K562 (cell line): Measurements from ENCODE around the gene PRTN3. TPM values are rescaled to one million over a fixed set of nuclear protein-coding genes. Genes with fewer than 3 reads are reported as not detected.

ENCODE experiments used
- COPS2 ChIP-seq: fragments of 450-650 bp; conservative IDR thresholded peaks from 2 replicates; pipeline ENCODE4 v1.6.1; 2016; ENCODE audit warnings: mild to moderate bottlenecking, moderate library complexity
- CSDE1 ChIP-seq, 2 experiments: fragments of 450-650 bp; IDR thresholded peaks; 2 replicates each; pipeline ENCODE4 v1.6.1; 2016; ENCODE audit warnings: mild to moderate bottlenecking in 1 of 2
- HDAC2 ChIP-seq: fragments of 450-650 bp; IDR thresholded peaks from 2 replicates; pipeline ENCODE4 v1.6.1; 2016; ENCODE audit warnings: mild to moderate bottlenecking
- KLF13 ChIP-seq: fragments of 450-650 bp; IDR thresholded peaks from 2 replicates; pipeline ENCODE4 v1.6.1; 2016; ENCODE audit warnings: missing genetic modification characterization, low read depth, mild to moderate bottlenecking, missing compliant biosample characterization, moderate library complexity, borderline replicate concordance
- MAFK ChIP-seq: IDR thresholded peaks from 2 replicates; pipeline ENCODE4 v1.6.1; 2011; ENCODE audit warnings: low read length, improper control_type of control experiment
- MLX ChIP-seq, 2 experiments: fragments of 450-650 bp in 1 of 2; sonication (generic) in 1 of 2; formaldehyde crosslinking; conservative IDR thresholded peaks; 2 replicates each; pipeline versions ENCODE4 v1.4.0 to v1.8.1; 2020 to 2022; ENCODE audit warnings: mild to moderate bottlenecking in 1 of 2, missing genetic modification reagents in 1 of 2
- NFE2 ChIP-seq: IDR thresholded peaks from 2 replicates; pipeline ENCODE4 v1.6.1; 2014; ENCODE audit warnings: antibody characterized with exemption, low read depth
- NR2F6 ChIP-seq: fragments of 450-650 bp; formaldehyde crosslinking; IDR thresholded peaks from 2 replicates; pipeline ENCODE4 v1.4.0; 2020; ENCODE audit warnings: mild to moderate bottlenecking
- PHB ChIP-seq: fragments of 250-450 bp; sonication (Bioruptor Pico); IDR thresholded peaks from 2 replicates; pipeline ENCODE4 v1.5.0; 2021
- POU5F1 ChIP-seq: fragments of 150-350 bp; IDR thresholded peaks from 2 replicates; pipeline ENCODE4 v1.6.1; 2014; ENCODE audit warnings: borderline replicate concordance, low read length, low read depth, mild to moderate bottlenecking; ENCODE audit not compliant: partially characterized antibody
- RAD21 ChIP-seq, 2 experiments: fragments of 250-450 bp in 1 of 2; fragments of 450-650 bp in 1 of 2; sonication (Bioruptor Pico) in 1 of 2; formaldehyde crosslinking in 1 of 2; IDR thresholded peaks in 1 of 2; conservative IDR thresholded peaks in 1 of 2; 2 replicates each; pipeline versions ENCODE4 v1.4.0 to v1.8.0; 2020 to 2022; ENCODE audit warnings: mild to moderate bottlenecking in 2 of 2, moderate library complexity in 1 of 2
- RCOR1 ChIP-seq, 2 experiments: IDR thresholded peaks; 2 replicates each; pipeline ENCODE4 v1.6.1; 2012; ENCODE audit warnings: low read depth in 2 of 2, low read length in 2 of 2, borderline replicate concordance in 1 of 2, improper control_type of control experiment in 1 of 2
- SMAD1 ChIP-seq: fragments of 150-350 bp; IDR thresholded peaks from 2 replicates; pipeline ENCODE4 v1.6.1; 2014; ENCODE audit warnings: low read length, low read depth; ENCODE audit not compliant: partially characterized antibody
- SRF ChIP-seq, 2 experiments: fragments of 250-450, 450-650 bp in 1 of 2; sonication (Bioruptor Pico) in 1 of 2; sonication (generic) in 1 of 2; formaldehyde crosslinking; IDR thresholded peaks; 2 replicates each; pipeline versions ENCODE4 v1.5.0 to v1.5.1; 2020 to 2022; ENCODE audit warnings: mild to moderate bottlenecking in 1 of 2, missing genetic modification reagents in 1 of 2
- SUPT5H ChIP-seq: fragments of 450-650 bp; IDR thresholded peaks from 2 replicates; pipeline ENCODE4 v1.6.1; 2016
- THRA ChIP-seq: fragments of 450-650 bp; IDR thresholded peaks from 2 replicates; pipeline ENCODE4 v1.6.1; 2017; ENCODE audit warnings: mild to moderate bottlenecking, moderate library complexity
- WHSC1 ChIP-seq: IDR thresholded peaks from one replicate; pipeline ENCODE4 v1.6.1; 2012; ENCODE audit warnings: low read length, control low read depth, inconsistent platforms
- XRCC5 ChIP-seq: fragments of 200-400 bp; formaldehyde crosslinking; IDR thresholded peaks from 2 replicates; pipeline ENCODE4 v1.6.1; 2017; ENCODE audit warnings: low read depth, mild to moderate bottlenecking, low read length
- ZFPM2 ChIP-seq: fragments of 250-450 bp; sonication (Bioruptor Pico); IDR thresholded peaks from 2 replicates; pipeline ENCODE4 v1.5.1; 2022; ENCODE audit warnings: mild to moderate bottlenecking
- ZNF274 ChIP-seq: IDR thresholded peaks from 2 replicates; pipeline ENCODE4 v1.6.1; 2011; ENCODE audit warnings: low read depth, mild to moderate bottlenecking, low read length, moderate library complexity, borderline replicate concordance
- polyA plus RNA-seq, 8 experiments: library from polyadenylated mRNA; depleted of rRNA in 4 of 8; stranded (reverse) in 5 of 8; unstranded in 3 of 8; fragments of >200 nt; fragmentation: Nextera tagmentation in 2 of 8; fragmentation: Illumina TruSeq in 1 of 8; extraction: Ambion mirVana in 2 of 8; extraction: Trizol in 1 of 8; gene quantifications; 2 replicates each; pipeline versions ENCODE4 v1.2.1 to v1.2.3, GENCODE V29; 2011 to 2014; ENCODE audit warnings: inconsistent platforms in 1 of 8, missing spikeins in 1 of 8
- total RNA-seq, 7 experiments: library from RNA; depleted of rRNA in 6 of 7; stranded (reverse); fragments of >200 nt in 6 of 7; fragmentation: Illumina TruSeq in 2 of 7; extraction: Trizol in 2 of 7; gene quantifications; 2 replicates each; pipeline versions ENCODE4 v1.2.1 to v1.2.3, GENCODE V29; 2011 to 2021; ENCODE audit warnings: low replicate concordance in 1 of 7
- TF ChIP-seq, protein P1 (sequence below): sonication (generic); formaldehyde crosslinking; IDR thresholded peaks from 2 replicates; pipeline ENCODE4 v1.8.1; 2023; ENCODE audit warnings: mild to moderate bottlenecking, missing genetic modification reagents, moderate library complexity
- TF ChIP-seq, protein P2 (sequence below): IDR thresholded peaks from 3 replicates; pipeline ENCODE4 v1.6.1; 2011; ENCODE audit warnings: borderline replicate concordance, mild to moderate bottlenecking, moderate library complexity; ENCODE audit not compliant: insufficient read length; ENCODE audit errors: extremely low read depth

The PRTN3 gene
- total and polyA plus RNA-seq, 9 of the 15 experiments (the other 6 are each of a cell fraction or from before 2014, with no cell fraction given) = 0.14 to 0.86 (median 0.43) TPM; not detected in 3

DNA sequence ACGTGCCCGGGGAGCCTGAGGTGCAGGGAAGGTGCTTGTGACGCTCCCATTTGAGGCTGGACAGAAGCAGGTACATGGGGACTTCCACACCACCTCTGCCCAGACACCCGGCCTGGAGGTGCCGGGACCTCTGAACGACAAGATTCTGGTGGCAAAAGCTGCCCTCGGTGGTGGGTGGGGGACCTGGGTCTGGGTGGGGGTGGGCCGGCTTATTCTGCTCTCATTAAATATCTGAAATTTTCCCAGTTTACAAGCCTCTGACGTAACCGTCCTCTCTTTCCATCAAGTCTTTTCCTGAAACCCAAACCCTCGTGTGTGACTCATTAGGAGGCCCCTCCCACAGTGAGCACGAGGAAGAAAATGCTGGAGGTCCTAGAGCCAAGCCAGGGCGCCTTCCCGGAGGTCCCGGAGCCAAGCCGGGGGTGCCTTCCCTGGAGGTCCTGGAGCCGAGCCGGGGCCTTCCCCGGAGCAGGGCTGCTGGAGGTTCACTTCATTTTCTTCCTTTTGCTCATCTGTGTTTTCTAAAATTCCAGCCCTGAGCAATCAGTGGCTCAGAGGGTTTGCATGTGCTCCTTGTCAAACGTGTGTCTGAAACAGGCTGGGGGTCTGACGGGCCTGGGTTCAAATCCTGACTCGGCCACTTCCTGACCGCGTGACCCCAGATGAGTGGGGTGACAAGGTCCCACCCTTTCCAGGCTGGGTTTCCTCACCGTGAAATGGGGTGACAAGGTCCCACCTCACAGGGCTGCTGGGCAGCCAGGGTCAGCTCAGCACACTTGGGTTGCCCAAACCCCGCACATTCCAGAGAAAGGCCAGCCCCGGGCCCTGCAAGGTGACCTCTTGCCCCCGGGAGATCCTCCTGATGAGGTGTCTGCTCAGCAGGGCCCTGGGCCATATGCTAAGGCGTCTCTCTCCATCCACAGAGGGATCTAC lies 28.7 kb downstream of the PRTN3 start (continued):
- TF ChIP-seq, protein P1, sequence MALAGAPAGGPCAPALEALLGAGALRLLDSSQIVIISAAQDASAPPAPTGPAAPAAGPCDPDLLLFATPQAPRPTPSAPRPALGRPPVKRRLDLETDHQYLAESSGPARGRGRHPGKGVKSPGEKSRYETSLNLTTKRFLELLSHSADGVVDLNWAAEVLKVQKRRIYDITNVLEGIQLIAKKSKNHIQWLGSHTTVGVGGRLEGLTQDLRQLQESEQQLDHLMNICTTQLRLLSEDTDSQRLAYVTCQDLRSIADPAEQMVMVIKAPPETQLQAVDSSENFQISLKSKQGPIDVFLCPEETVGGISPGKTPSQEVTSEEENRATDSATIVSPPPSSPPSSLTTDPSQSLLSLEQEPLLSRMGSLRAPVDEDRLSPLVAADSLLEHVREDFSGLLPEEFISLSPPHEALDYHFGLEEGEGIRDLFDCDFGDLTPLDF (CRISPR knock-in tag) = no peak
- TF ChIP-seq, protein P2, sequence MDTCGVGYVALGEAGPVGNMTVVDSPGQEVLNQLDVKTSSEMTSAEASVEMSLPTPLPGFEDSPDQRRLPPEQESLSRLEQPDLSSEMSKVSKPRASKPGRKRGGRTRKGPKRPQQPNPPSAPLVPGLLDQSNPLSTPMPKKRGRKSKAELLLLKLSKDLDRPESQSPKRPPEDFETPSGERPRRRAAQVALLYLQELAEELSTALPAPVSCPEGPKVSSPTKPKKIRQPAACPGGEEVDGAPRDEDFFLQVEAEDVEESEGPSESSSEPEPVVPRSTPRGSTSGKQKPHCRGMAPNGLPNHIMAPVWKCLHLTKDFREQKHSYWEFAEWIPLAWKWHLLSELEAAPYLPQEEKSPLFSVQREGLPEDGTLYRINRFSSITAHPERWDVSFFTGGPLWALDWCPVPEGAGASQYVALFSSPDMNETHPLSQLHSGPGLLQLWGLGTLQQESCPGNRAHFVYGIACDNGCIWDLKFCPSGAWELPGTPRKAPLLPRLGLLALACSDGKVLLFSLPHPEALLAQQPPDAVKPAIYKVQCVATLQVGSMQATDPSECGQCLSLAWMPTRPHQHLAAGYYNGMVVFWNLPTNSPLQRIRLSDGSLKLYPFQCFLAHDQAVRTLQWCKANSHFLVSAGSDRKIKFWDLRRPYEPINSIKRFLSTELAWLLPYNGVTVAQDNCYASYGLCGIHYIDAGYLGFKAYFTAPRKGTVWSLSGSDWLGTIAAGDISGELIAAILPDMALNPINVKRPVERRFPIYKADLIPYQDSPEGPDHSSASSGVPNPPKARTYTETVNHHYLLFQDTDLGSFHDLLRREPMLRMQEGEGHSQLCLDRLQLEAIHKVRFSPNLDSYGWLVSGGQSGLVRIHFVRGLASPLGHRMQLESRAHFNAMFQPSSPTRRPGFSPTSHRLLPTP = no peak
- TF ChIP-seq POU5F1 (no peak), KLF13 (tag) (no peak), SMAD1 (no peak), RCOR1 (IDR thresholded peaks at IDR 0.05; ENCODE audit: borderline replicate concordance in 1 of 2, low read depth in 2 of 2, low read length in 2 of 2) (no peak), ZNF274 (no peak), ZFPM2 (no peak), COPS2 (no peak), SRF (CRISPR knock-in tag; IDR thresholded peaks at IDR 0.05) (no peak), NR2F6 (CRISPR knock-in tag) (no peak), PHB (no peak), MAFK (no peak), MLX (CRISPR knock-in tag; conservative IDR thresholded peaks at IDR 0.05) (no peak), HDAC2 (no peak; the same call in 1 of the 2 replicates), NFE2 (no peak), CSDE1 (IDR thresholded peaks at IDR 0.05) (no peak), SUPT5H (0 out of 2 replicates have a peak, but pooled peaks have one; percentile 27), THRA (no peak), WHSC1 (no peak), XRCC5 (0 out of 2 replicates have a peak, but pooled peaks have one; percentile 39), RAD21 (CRISPR knock-in tag; conservative IDR thresholded peaks at IDR 0.05 in 1 of 2, IDR thresholded peaks at IDR 0.05 in 1 of 2) (no peak)
